Keratinocyte (primary cell): ENCODE measurements around the gene SPTBN1.

ENCODE experiments used
- EZH2 ChIP-seq: IDR thresholded peaks from one replicate; pipeline ENCODE4 v1.6.1; 2012; ENCODE audit warnings: inconsistent platforms, mild to moderate bottlenecking, low read length, moderate library complexity
- TF ChIP-seq, protein P1 (sequence below), 3 experiments: IDR thresholded peaks in 1 of 3; conservative IDR thresholded peaks in 1 of 3; optimal IDR thresholded peaks in 1 of 3; 2 replicates in 2 of 3; 3 replicates in 1 of 3; pipeline versions ENCODE3 to v1.5.1; 2011; ENCODE audit warnings: low read length in 3 of 3, mild to moderate bottlenecking in 3 of 3, moderate library complexity in 2 of 3, control low read depth in 1 of 3, inconsistent platforms in 1 of 3; ENCODE audit not compliant: insufficient read depth in 2 of 3; ENCODE audit errors: extremely low read depth in 1 of 3

- TF ChIP-seq, protein P1, sequence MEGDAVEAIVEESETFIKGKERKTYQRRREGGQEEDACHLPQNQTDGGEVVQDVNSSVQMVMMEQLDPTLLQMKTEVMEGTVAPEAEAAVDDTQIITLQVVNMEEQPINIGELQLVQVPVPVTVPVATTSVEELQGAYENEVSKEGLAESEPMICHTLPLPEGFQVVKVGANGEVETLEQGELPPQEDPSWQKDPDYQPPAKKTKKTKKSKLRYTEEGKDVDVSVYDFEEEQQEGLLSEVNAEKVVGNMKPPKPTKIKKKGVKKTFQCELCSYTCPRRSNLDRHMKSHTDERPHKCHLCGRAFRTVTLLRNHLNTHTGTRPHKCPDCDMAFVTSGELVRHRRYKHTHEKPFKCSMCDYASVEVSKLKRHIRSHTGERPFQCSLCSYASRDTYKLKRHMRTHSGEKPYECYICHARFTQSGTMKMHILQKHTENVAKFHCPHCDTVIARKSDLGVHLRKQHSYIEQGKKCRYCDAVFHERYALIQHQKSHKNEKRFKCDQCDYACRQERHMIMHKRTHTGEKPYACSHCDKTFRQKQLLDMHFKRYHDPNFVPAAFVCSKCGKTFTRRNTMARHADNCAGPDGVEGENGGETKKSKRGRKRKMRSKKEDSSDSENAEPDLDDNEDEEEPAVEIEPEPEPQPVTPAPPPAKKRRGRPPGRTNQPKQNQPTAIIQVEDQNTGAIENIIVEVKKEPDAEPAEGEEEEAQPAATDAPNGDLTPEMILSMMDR (optimal IDR thresholded peaks at IDR 0.05 in 1 of 3, IDR thresholded peaks at IDR 0.05 in 1 of 3, conservative IDR thresholded peaks at IDR 0.05 in 1 of 3; ENCODE audit: extremely low read depth in 1 of 3, insufficient read depth in 2 of 3, low read length in 3 of 3), result no peak
- no peak for TF ChIP-seq EZH2
Observed at GRCh38 chr2:54597153-54597848, 141.2 kb downstream of the SPTBN1 start.
